GM19467 (cell line): ENCODE measurements around the gene CCDC158.
"Not testable (repeated sequence)": the region's sequence is repeated elsewhere in the genome, so short reads cannot be mapped to it uniquely, and the experiment has no call there.

Experiments
- ATAC-seq: cut with Tn5 transposase; IDR thresholded peaks from one replicate; pipeline ENCODE4 v1.9.1; 2021; ENCODE audit warnings: mild to moderate bottlenecking, moderate library complexity; ENCODE audit not compliant: unreplicated experiment

CCDC158 gene

GRCh38 chr4:76282941-76283689 is 137.8 kb downstream of the CCDC158 start:
- ATAC-seq = no peak

GRCh38 chr4:76281594-76281993 is 139.3 kb downstream of the CCDC158 start:
- ATAC-seq = not testable (repeated sequence)

GRCh38 chr4:76280488-76281441 is 140.2 kb downstream of the CCDC158 start:
- ATAC-seq = no peak

GRCh38 chr4:76279462-76279861 is 141.5 kb downstream of the CCDC158 start:
- no peak for ATAC-seq

GRCh38 chr4:76278583-76278982 is 142.4 kb downstream of the CCDC158 start:
- no peak for ATAC-seq

- no peak for ATAC-seq
Observed at GRCh38 chr4:76277667-76278066, 143.3 kb downstream of the CCDC158 start.

- no peak for ATAC-seq
Observed at GRCh38 chr4:76276813-76277212, 144.1 kb downstream of the CCDC158 start.

GRCh38 chr4:76275486-76276124 is 145.3 kb downstream of the CCDC158 start:
- no peak for ATAC-seq

- no peak for ATAC-seq
Observed at GRCh38 chr4:76272999-76273398, 147.9 kb downstream of the CCDC158 start.

- no peak for ATAC-seq
Observed at GRCh38 chr4:76272582-76272981, 148.4 kb downstream of the CCDC158 start.

GRCh38 chr4:76272073-76272472 is 148.9 kb downstream of the CCDC158 start:
- ATAC-seq = no peak

- no peak for ATAC-seq
Observed at GRCh38 chr4:76271248-76271647, 149.7 kb downstream of the CCDC158 start.

- no peak for ATAC-seq
Observed at GRCh38 chr4:76270244-76271175, 150.4 kb downstream of the CCDC158 start.

GRCh38 chr4:76267811-76268210 is 153.1 kb downstream of the CCDC158 start:
- ATAC-seq = no peak

- ATAC-seq = no peak
Observed at GRCh38 chr4:76266627-76267026, 154.3 kb downstream of the CCDC158 start.

- ATAC-seq = no peak
Observed at GRCh38 chr4:76265631-76266218, 155.2 kb downstream of the CCDC158 start.
